Endodermal cell (in vitro differentiated cells): ENCODE measurements around the gene AGRN. TPM values are rescaled to one million over a fixed set of nuclear protein-coding genes. Genes with fewer than 3 reads are reported as not detected.

Experiments used
- DNase-seq: peaks from one replicate; pipeline ENCODE4 v3.0.0-alpha.2; 2017
- H3K27ac ChIP-seq: 2 replicates; pipeline ENCODE4 v1.5.1; 2013; ENCODE audit warnings: mild to moderate bottlenecking, low read depth, low read length, moderate library complexity
- H3K27me3 ChIP-seq: 2 replicates; pipeline ENCODE4 v1.6.1; 2013; ENCODE audit warnings: mild to moderate bottlenecking, low read length, moderate library complexity; ENCODE audit not compliant: insufficient read depth, control insufficient read depth, poor library complexity, severe bottlenecking
- H3K36me3 ChIP-seq: 2 replicates; pipeline ENCODE4 v1.7.0; 2013; ENCODE audit warnings: mild to moderate bottlenecking, low read length, moderate library complexity; ENCODE audit not compliant: control insufficient read depth, insufficient read depth
- H3K4me1 ChIP-seq: one replicate; pipeline ENCODE4 v1.7.0; 2013; ENCODE audit warnings: low read length; ENCODE audit not compliant: control insufficient read depth, insufficient read depth
- H3K4me3 ChIP-seq: 2 replicates; pipeline ENCODE4 v1.5.1; 2013; ENCODE audit warnings: mild to moderate bottlenecking, low read length, moderate library complexity
- H3K9ac ChIP-seq: 2 replicates; pipeline ENCODE4 v1.6.1; 2013; ENCODE audit warnings: mild to moderate bottlenecking, low read length, moderate library complexity; ENCODE audit not compliant: poor library complexity, severe bottlenecking; ENCODE audit errors: extremely low read depth
- H3K9me3 ChIP-seq: 2 replicates; pipeline ENCODE4 v1.6.1; 2013; ENCODE audit warnings: mild to moderate bottlenecking, low read length, moderate library complexity; ENCODE audit not compliant: control insufficient read depth
- H3K27ac Mint-ChIP-seq: 2 replicates; pipeline ENCODE4 v1.8.0; 2020; ENCODE audit warnings: mixed read lengths
- H3K27me3 Mint-ChIP-seq: 2 replicates; pipeline ENCODE4 v1.8.0; 2021; ENCODE audit warnings: mild to moderate bottlenecking, mixed read lengths; ENCODE audit not compliant: insufficient read depth
- H3K36me3 Mint-ChIP-seq: 2 replicates; pipeline ENCODE4 v1.8.0; 2020; ENCODE audit warnings: low read depth, mixed read lengths
- H3K4me1 Mint-ChIP-seq: 2 replicates; pipeline ENCODE4 v1.8.0; 2020; ENCODE audit warnings: mixed read lengths
- H3K4me3 Mint-ChIP-seq: 2 replicates; pipeline ENCODE4 v1.8.0; 2020; ENCODE audit warnings: mild to moderate bottlenecking, moderate library complexity, mixed read lengths
- H3K9me3 Mint-ChIP-seq: 2 replicates; pipeline ENCODE4 v1.8.0; 2020; ENCODE audit warnings: mild to moderate bottlenecking, mixed read lengths
- WGBS, 2 experiments: methylation state at CpG; one replicate each; pipeline versions ENCODE4 v1.1.5 to v1.1.7; 2013; ENCODE audit warnings: missing lambda C conversion rate in 2 of 2, mixed read lengths in 1 of 2; ENCODE audit not compliant: insufficient coverage in 1 of 2, insufficient read length in 1 of 2; 5-methylcytosine and 5-hydroxymethylcytosine counted together
- total RNA-seq, 2 donors: library from RNA; stranded (reverse); fragmentation: NEBNext Ultra II Directional in 1 of 2; extraction: Animal tissue kit (Norgen Biotek cat#: 25700) in 1 of 2; gene quantifications; 2 replicates in 1 of 2; 3 replicates in 1 of 2; pipeline ENCODE4 v1.2.1, GENCODE V29; 2021
- TF ChIP-seq, protein P1 (sequence below): fragments of 200-600 bp; sonication (generic); conservative IDR thresholded peaks from 2 replicates; pipeline ENCODE4 v1.5.0; 2021; ENCODE audit warnings: antibody characterized with exemption, mild to moderate bottlenecking

The AGRN gene
- total RNA-seq, 2 donors from 2014 or later: 269 to 288 TPM

DNA sequence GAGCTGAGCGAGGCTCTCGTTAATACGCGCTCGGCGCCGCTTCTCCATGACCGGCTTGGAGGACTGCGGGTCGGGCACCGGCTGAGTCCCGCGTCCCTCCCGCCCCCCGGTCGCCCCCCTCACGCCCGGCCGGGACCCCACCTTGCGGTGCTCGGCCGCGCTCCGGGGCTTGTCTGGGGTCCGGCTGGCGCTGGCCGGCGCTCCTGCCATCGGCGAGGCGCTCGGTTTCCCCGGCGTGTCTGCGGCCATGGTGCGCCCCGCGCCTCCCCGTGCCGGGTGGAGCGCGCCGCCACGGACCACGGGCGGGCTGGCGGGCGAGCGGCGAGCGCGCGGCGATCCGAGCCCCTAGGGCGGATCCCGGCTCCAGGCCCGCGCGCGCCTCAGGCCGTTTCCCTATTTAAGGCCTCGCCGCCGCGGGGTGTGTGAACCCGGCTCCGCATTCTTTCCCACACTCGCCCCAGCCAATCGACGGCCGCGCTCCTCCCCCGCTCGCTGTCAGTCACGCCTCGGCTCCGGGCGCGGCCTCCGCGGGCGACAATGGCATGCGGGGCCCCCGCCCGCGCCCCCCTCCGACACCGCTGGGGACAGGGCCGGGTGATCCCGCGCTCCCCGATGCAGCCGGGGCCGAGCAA lies 20.1 kb upstream of the AGRN start, which contains the start of gene HES4:
HES4 (minus strand) TSS at position 373 of the 632 bp plus-strand sequence; CDS start at position 249, 124 bp downstream.
- Histone ChIP-seq H3K4me1 (peaks cover 12% of the 10 kb centered on the region), H3K9ac (peak within 1 kb of the TSS; percentile 95), H3K36me3 (no peaks in the 10 kb centered on the region), H3K4me3 (peak within 1 kb of the TSS; percentile 81), H3K27me3 (peaks cover 16% of the 10 kb centered on the region), H3K9me3 (no peaks in the 10 kb centered on the region), H3K27ac (peak within 1 kb of the TSS; percentile 100)
- TF ChIP-seq, protein P1, sequence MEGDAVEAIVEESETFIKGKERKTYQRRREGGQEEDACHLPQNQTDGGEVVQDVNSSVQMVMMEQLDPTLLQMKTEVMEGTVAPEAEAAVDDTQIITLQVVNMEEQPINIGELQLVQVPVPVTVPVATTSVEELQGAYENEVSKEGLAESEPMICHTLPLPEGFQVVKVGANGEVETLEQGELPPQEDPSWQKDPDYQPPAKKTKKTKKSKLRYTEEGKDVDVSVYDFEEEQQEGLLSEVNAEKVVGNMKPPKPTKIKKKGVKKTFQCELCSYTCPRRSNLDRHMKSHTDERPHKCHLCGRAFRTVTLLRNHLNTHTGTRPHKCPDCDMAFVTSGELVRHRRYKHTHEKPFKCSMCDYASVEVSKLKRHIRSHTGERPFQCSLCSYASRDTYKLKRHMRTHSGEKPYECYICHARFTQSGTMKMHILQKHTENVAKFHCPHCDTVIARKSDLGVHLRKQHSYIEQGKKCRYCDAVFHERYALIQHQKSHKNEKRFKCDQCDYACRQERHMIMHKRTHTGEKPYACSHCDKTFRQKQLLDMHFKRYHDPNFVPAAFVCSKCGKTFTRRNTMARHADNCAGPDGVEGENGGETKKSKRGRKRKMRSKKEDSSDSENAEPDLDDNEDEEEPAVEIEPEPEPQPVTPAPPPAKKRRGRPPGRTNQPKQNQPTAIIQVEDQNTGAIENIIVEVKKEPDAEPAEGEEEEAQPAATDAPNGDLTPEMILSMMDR: no peak
- Mint-ChIP-seq H3K36me3 (no peaks in the 10 kb centered on the region), H3K27ac (peak within 1 kb of the TSS; percentile 96), H3K9me3 (no peaks in the 10 kb centered on the region), H3K4me3 (peak within 1 kb of the TSS; percentile 59), H3K27me3 (peaks cover 67% of the 10 kb centered on the region), H3K4me1 (peaks cover 15% of the 10 kb centered on the region)
- 0 to 1% methylated on average over 38 to 94 of the region's 95 CpGs for WGBS, 2 experiments
- DNase-seq: peak; percentile 97

DNA sequence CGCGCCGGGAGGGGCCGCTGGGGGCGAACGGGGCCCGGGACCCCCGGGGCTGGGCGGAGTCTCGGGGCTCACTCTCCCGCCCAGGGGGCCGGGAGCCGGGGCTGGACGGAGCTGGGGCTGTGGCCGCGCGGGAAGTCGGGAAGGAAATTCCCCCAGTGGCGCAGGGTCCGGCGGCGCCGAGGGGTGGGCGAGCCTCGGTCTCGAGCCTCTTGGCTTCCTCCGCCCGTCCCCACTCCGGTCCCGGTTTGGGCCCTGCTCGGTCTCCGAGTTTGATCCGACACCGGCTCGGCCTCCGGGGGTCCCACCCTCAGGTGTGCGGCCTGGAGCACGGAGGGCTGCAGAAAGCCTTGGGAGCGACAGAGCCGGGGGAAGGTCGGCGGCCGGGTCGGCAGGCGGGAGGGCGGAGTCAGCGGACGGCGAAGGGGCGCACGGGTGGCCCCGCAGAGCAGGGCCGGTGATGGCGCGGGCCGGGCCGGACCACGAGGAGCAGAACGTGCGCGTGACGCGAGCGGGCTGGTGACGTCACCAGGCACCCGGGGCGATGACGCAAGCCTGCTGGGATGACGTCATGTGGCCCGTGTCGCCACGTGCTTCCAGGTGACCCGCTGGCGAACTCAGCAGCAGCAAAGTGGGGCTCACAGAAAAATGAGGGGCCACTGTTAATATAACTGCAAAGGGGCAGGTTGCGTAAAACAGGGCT lies 19.4 kb upstream of the AGRN start:
- no peaks in the 10 kb centered on the region for H3K9me3 Mint-ChIP-seq
- 2 to 4% methylated on average over 29 to 75 of the region's 75 CpGs for WGBS, 2 experiments
- Histone ChIP-seq H3K9me3 (no peaks in the 10 kb centered on the region), H3K4me1 (peaks cover 16% of the 10 kb centered on the region), H3K4me3 (peak overlapping the region; percentile 81), H3K36me3 (no peaks in the 10 kb centered on the region), H3K27ac (peak overlapping the region; percentile 100), H3K27me3 (peaks cover 16% of the 10 kb centered on the region), H3K9ac (peak overlapping the region; percentile 95)
- DNase-seq: peak; percentile 91
- H3K36me3 Mint-ChIP-seq: no peaks in the 10 kb centered on the region
- H3K27ac Mint-ChIP-seq: peak overlapping the region; percentile 96
- H3K27me3 Mint-ChIP-seq: peaks cover 63% of the 10 kb centered on the region
- peaks cover 21% of the 10 kb centered on the region for H3K4me1 Mint-ChIP-seq
- TF ChIP-seq, protein P1: no peak
- H3K4me3 Mint-ChIP-seq: peak overlapping the region; percentile 59

DNA sequence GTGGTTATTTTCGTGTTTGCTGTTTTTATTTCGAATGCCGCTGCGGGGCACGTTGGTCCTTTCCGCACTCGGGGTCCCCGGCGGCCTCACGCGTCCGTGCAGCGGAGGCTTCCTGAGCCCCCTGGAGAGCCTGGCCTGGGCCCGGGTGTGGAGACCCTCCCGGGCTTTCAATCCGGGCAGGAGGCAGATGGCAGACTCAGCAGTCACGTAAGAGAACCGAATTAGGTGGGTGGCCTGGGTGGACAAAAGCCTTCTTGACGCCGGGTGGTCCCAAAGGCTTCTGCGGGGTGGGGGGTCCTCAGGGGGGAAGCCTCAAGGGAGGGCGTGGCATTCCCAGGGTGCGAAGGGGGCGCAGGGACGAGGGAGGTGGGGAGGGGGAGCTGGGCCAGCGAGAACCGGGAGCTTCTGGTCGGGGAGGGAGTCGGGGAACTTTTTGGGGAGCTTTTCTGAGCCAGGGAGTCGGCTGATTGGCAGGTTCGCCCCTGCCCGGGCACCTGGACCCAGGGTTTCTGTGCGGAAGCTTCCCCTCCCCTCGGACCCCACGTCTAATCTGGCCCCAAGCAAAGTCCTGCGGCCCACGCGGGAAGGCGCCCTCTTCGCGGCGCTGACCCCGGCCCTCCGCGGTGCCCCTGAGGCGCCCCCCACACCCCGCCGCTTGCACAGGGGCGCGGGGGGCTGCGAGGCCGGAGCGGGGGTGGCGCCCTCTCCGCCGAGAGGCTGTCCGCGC lies 18.7 kb upstream of the AGRN start:
- WGBS, 2 experiments: 5 to 6% methylated on average over 33 to 58 of the region's 58 CpGs

More for the DNA sequence above, 18.7 kb upstream of the AGRN start:
- Histone ChIP-seq H3K4me3 (peak overlapping the region; percentile 81), H3K4me1 (peaks cover 23% of the 10 kb centered on the region), H3K9me3 (no peaks in the 10 kb centered on the region), H3K27ac (peak overlapping the region; percentile 100), H3K36me3 (no peaks in the 10 kb centered on the region), H3K9ac (peak overlapping the region; percentile 95), H3K27me3 (peaks cover 16% of the 10 kb centered on the region)
- peak overlapping the region; percentile 59 for H3K4me3 Mint-ChIP-seq
- TF ChIP-seq, protein P1: no peak
- peaks cover 57% of the 10 kb centered on the region for H3K27me3 Mint-ChIP-seq
- peak overlapping the region; percentile 96 for H3K27ac Mint-ChIP-seq
- H3K4me1 Mint-ChIP-seq: peaks cover 23% of the 10 kb centered on the region
- peak; percentile 73 for DNase-seq
- H3K36me3 Mint-ChIP-seq: no peaks in the 10 kb centered on the region
- H3K9me3 Mint-ChIP-seq: no peaks in the 10 kb centered on the region
